Measurements from ENCODE around the gene FLOT1.

DNA sequence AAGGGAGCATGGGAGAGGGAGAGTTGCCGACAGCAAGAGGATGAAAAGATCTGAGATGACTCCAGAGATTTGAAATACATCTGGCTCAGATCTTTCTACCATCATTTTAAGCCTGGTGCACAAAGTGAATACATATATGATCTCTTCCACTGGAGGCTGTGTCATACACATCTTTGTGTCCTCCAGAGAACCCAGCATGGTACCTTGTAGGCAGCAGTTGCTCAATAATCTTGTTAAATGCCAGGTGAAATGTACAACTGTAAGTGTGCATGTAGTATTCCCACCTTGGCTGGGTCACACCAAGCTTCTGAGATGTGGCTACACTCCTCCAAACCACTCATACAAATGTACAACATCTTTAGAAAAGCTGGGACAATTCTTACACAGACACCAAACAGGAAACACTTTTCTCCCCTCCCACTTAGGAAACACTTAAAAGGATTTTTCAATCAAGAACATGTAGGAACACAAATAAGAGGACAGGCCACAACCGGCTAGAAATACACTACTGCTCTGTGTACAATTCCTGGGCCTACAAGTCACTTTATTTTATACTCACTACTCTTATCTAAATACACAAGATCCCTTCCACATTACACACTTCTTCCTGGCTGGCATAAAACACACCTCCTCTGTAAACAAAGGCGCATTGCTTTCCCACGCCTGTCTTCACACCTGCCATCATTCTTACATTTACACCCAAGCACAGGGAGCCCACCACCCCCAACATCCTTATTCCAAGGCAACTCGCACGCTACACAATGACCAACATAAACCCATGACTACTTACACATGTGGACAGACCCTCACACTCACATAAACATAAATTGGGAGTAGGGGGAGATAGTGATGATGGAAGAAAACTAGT, 5.6 kb upstream of the FLOT1 start:
- TF ChIP-seq POLR2A (IDR thresholded peaks at IDR 0.05; ENCODE audit: low read depth, low read length) (no peak), TAF1 (IDR thresholded peaks at IDR 0.05; ENCODE audit: borderline replicate concordance, low read depth, low read length) (no peak), POLR2AphosphoS5 (IDR thresholded peaks at IDR 0.05; ENCODE audit: low read depth, low read length) (no peak)
